Measurements from ENCODE around the gene FABP1. TPM values are rescaled to one million over a fixed set of nuclear protein-coding genes. Genes with fewer than 3 reads are reported as not detected.

FABP1 gene
- total and polyA plus RNA-seq, 9 of the 15 experiments (the other 6 are each of a cell fraction or from before 2014, with no cell fraction given), result 0.64 TPM; not detected in 8

DNA sequence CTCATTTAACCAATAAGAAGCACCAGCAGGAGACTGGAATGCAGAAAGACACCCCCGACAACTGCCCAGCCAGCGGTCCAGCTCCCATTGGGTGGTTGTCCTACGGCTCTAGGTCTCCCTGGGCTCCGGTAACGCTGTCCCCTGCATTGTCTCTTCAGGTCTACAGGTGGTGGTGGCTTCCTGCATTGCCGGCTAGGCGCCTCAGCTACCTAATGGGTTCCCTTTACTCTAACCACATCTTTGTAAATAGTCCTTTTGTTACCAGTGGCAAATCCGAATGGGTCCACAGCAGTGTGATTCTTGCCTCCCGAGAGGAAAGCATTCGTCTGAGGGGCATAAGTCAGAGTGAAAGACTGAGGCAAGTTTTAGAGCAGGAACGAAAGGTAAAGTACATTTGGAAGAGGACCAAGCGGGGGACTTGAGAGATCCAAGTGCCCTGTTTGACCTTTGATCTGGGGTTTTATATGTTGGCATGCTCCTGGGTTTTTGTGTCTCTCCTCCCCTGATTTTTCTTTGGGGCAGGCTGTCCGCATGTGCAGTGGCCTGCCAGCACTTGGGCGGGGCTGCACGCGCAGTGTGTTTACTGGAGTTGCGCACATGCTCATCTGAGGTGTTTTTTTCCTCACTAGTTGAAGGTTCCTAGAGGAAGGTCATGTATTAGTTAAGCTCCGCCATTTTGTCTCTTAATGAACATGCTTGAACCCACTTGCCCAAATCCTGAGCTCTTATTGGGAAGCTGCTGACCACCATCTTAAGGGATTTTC is 11.0 kb downstream of the FABP1 start (continued):
- TF ChIP-seq, protein P1, sequence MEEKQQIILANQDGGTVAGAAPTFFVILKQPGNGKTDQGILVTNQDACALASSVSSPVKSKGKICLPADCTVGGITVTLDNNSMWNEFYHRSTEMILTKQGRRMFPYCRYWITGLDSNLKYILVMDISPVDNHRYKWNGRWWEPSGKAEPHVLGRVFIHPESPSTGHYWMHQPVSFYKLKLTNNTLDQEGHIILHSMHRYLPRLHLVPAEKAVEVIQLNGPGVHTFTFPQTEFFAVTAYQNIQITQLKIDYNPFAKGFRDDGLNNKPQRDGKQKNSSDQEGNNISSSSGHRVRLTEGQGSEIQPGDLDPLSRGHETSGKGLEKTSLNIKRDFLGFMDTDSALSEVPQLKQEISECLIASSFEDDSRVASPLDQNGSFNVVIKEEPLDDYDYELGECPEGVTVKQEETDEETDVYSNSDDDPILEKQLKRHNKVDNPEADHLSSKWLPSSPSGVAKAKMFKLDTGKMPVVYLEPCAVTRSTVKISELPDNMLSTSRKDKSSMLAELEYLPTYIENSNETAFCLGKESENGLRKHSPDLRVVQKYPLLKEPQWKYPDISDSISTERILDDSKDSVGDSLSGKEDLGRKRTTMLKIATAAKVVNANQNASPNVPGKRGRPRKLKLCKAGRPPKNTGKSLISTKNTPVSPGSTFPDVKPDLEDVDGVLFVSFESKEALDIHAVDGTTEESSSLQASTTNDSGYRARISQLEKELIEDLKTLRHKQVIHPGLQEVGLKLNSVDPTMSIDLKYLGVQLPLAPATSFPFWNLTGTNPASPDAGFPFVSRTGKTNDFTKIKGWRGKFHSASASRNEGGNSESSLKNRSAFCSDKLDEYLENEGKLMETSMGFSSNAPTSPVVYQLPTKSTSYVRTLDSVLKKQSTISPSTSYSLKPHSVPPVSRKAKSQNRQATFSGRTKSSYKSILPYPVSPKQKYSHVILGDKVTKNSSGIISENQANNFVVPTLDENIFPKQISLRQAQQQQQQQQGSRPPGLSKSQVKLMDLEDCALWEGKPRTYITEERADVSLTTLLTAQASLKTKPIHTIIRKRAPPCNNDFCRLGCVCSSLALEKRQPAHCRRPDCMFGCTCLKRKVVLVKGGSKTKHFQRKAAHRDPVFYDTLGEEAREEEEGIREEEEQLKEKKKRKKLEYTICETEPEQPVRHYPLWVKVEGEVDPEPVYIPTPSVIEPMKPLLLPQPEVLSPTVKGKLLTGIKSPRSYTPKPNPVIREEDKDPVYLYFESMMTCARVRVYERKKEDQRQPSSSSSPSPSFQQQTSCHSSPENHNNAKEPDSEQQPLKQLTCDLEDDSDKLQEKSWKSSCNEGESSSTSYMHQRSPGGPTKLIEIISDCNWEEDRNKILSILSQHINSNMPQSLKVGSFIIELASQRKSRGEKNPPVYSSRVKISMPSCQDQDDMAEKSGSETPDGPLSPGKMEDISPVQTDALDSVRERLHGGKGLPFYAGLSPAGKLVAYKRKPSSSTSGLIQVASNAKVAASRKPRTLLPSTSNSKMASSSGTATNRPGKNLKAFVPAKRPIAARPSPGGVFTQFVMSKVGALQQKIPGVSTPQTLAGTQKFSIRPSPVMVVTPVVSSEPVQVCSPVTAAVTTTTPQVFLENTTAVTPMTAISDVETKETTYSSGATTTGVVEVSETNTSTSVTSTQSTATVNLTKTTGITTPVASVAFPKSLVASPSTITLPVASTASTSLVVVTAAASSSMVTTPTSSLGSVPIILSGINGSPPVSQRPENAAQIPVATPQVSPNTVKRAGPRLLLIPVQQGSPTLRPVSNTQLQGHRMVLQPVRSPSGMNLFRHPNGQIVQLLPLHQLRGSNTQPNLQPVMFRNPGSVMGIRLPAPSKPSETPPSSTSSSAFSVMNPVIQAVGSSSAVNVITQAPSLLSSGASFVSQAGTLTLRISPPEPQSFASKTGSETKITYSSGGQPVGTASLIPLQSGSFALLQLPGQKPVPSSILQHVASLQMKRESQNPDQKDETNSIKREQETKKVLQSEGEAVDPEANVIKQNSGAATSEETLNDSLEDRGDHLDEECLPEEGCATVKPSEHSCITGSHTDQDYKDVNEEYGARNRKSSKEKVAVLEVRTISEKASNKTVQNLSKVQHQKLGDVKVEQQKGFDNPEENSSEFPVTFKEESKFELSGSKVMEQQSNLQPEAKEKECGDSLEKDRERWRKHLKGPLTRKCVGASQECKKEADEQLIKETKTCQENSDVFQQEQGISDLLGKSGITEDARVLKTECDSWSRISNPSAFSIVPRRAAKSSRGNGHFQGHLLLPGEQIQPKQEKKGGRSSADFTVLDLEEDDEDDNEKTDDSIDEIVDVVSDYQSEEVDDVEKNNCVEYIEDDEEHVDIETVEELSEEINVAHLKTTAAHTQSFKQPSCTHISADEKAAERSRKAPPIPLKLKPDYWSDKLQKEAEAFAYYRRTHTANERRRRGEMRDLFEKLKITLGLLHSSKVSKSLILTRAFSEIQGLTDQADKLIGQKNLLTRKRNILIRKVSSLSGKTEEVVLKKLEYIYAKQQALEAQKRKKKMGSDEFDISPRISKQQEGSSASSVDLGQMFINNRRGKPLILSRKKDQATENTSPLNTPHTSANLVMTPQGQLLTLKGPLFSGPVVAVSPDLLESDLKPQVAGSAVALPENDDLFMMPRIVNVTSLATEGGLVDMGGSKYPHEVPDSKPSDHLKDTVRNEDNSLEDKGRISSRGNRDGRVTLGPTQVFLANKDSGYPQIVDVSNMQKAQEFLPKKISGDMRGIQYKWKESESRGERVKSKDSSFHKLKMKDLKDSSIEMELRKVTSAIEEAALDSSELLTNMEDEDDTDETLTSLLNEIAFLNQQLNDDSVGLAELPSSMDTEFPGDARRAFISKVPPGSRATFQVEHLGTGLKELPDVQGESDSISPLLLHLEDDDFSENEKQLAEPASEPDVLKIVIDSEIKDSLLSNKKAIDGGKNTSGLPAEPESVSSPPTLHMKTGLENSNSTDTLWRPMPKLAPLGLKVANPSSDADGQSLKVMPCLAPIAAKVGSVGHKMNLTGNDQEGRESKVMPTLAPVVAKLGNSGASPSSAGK (IDR thresholded peaks at IDR 0.05), result peak; percentile 66
- peak; percentile 57 to 63 for TF ChIP-seq NRF1 (conservative IDR thresholded peaks at IDR 0.05 in 1 of 2, IDR thresholded peaks at IDR 0.05 in 1 of 2)

All from K562 (cell line).